BLaER1 treated with 17β-estradiol and CSF1 and Interleukin-3, amounts not matched to agents 10 nM and 100 nM (cell line): ENCODE measurements around the gene GRM7.

Experiments
- H3K27ac ChIP-seq, 11 experiments: shearing (Covaris generic); formaldehyde crosslinking; 2 replicates each; pipeline ENCODE4 v1.8.1; 2022
- H3K27me3 ChIP-seq, 11 experiments: shearing (Covaris generic); formaldehyde crosslinking; 2 replicates each; pipeline ENCODE4 v1.8.1; 2022
- H3K36me3 ChIP-seq, 11 experiments: shearing (Covaris generic); formaldehyde crosslinking; 2 replicates each; pipeline ENCODE4 v1.8.1; 2022
- H3K4me1 ChIP-seq, 10 experiments: shearing (Covaris generic); formaldehyde crosslinking; 2 replicates each; pipeline ENCODE4 v1.8.1; 2022
- H3K4me2 ChIP-seq, 11 experiments: shearing (Covaris generic); formaldehyde crosslinking; 2 replicates each; pipeline ENCODE4 v1.8.1; 2022
- H3K4me3 ChIP-seq, 10 experiments: shearing (Covaris generic); formaldehyde crosslinking; 2 replicates each; pipeline ENCODE4 v1.8.1; 2022
- H3K9ac ChIP-seq, 11 experiments: shearing (Covaris generic); formaldehyde crosslinking; 2 replicates each; pipeline ENCODE4 v1.8.1; 2022
- H3K9me3 ChIP-seq, 11 experiments: shearing (Covaris generic); formaldehyde crosslinking; replicated peaks in 1 of 11; 2 replicates each; pipeline ENCODE4 v1.8.1; 2022
- H4K20me1 ChIP-seq, 11 experiments: shearing (Covaris generic); formaldehyde crosslinking; 2 replicates each; pipeline ENCODE4 v1.8.1; 2022
- Cebpa-rat ChIP-seq, 11 experiments: shearing (Covaris generic); IDR thresholded peaks; 2 replicates each; pipeline ENCODE4 v1.8.1; 2022

The GRM7 gene

DNA sequence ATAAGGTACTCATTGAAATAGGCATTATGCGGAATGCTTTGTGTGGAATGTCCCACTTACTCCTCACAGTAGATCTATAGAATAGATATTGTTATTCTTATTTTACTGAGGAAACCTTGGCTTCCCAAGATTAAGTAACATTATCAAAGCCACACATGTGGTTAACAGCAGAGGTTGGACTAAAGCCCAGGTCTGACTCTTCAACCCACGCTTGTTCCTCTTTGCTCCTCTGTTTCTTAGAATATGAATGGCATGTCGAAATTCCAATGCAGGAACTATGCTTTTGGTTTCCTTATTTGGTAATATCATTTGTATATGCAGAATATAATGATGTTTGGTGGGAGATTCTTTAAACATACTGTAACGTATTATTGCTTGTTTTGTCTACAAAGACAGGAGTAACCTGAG is 821.9 kb downstream of the GRM7 start:
- H3K4me1 ChIP-seq = peaks cover 0 to 47% (median 21%) of the 10 kb centered on the region in 10 experiments; a peak in 14 of 20 replicates
- H3K9ac ChIP-seq = peak overlapping the region in 2 of 11 experiments; percentile 33 to 44; a peak in 3 of 22 replicates
- H3K27me3 ChIP-seq = no peaks in the 10 kb centered on the region
- TF ChIP-seq Cebpa-rat (IDR thresholded peaks at IDR 0.05) = peak in 5 of 11 experiments; percentile 46 to 76 (median 62); a peak in 7 of 22 replicates
- peaks cover 0 to 27% (median 3%) of the 10 kb centered on the region in 11 experiments; a peak in 11 of 22 replicates for H3K9me3 ChIP-seq
- H3K36me3 ChIP-seq = no peaks in the 10 kb centered on the region
- no peaks in the 10 kb centered on the region for H4K20me1 ChIP-seq
- H3K4me2 ChIP-seq = peak overlapping the region in 8 of 11 experiments; percentile 21 to 75 (median 62); a peak in 15 of 22 replicates
- H3K27ac ChIP-seq = peak overlapping the region in 9 of 11 experiments; percentile 43 to 82 (median 69); a peak in 17 of 22 replicates
- H3K4me3 ChIP-seq = peak overlapping the region in 2 of 10 experiments; percentile 9 to 14; a peak in 2 of 20 replicates

DNA sequence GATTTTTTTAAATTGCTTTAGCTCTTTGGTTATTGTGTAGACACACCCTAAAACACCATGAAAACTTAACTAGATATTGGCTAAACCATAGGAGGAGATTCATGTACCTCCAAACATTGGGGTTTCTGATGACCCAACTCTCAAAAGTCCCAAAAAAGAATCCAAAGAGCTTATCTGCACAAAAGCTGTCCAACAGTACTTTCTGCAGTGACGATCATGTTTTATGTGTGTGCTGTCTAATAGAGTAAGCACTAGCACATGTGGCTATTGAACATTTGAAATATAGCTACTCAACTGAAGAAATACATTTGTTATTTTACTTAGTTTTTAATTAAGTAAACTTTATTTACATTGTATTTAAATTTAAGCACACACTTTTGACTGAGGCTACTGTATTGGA is 822.5 kb downstream of the GRM7 start:
- Histone ChIP-seq H3K4me3 (peak overlapping the region in 2 of 10 experiments; percentile 9 to 14; a peak in 2 of 20 replicates), H3K27ac (peak overlapping the region in 9 of 11 experiments; percentile 37 to 82 (median 69); a peak in 17 of 22 replicates), H3K9me3 (peaks cover 0 to 27% (median 3%) of the 10 kb centered on the region in 11 experiments; a peak in 11 of 22 replicates), H3K36me3 (no peaks in the 10 kb centered on the region), H3K4me2 (peak overlapping the region in 8 of 11 experiments; percentile 21 to 75 (median 62); a peak in 15 of 22 replicates), H3K9ac (peak overlapping the region in 3 of 11 experiments; percentile 33 to 44 (median 39); a peak in 3 of 22 replicates), H3K4me1 (peaks cover 0 to 47% (median 21%) of the 10 kb centered on the region in 10 experiments; a peak in 14 of 20 replicates), H3K27me3 (no peaks in the 10 kb centered on the region), H4K20me1 (no peaks in the 10 kb centered on the region)
- TF ChIP-seq Cebpa-rat (IDR thresholded peaks at IDR 0.05) = no peak

DNA sequence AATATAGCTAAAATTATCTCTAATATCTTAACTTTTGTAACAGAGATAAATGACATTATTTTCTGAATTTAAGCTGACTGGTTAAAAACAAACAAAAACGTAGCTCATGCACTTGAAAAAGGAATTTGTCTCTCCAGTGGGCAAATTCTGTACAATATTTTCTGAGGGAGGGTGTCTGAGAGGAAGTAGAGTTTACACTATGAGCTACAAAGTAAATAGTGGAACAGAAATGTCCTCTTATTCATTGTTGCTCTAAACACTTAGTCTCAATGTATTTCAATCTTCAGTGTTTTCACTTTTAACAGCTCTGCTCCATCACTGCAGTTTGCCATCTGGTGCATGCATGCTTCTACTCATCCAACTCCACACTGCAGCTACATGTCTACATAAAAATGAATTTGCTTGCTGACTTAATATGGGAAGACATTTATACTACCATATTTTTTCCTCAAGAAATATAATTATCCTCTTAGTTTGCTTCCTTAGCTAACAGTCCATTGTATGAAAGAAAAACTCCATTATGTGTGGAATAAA is 823.3 kb downstream of the GRM7 start:
- Histone ChIP-seq H3K4me2 (peak overlapping the region in 5 of 11 experiments; percentile 15 to 75 (median 52); a peak in 8 of 22 replicates), H3K9me3 (peaks cover 0 to 27% (median 3%) of the 10 kb centered on the region in 11 experiments; a peak in 11 of 22 replicates), H3K27me3 (no peaks in the 10 kb centered on the region), H3K36me3 (no peaks in the 10 kb centered on the region), H3K9ac (no peak overlapping the region), H3K4me3 (no peak overlapping the region), H3K27ac (peak overlapping the region in 4 of 11 experiments; percentile 7 to 82 (median 78); a peak in 3 of 22 replicates), H3K4me1 (peaks cover 0 to 47% (median 21%) of the 10 kb centered on the region in 10 experiments; a peak in 14 of 20 replicates), H4K20me1 (no peaks in the 10 kb centered on the region)
- TF ChIP-seq Cebpa-rat (IDR thresholded peaks at IDR 0.05) = no peak

DNA sequence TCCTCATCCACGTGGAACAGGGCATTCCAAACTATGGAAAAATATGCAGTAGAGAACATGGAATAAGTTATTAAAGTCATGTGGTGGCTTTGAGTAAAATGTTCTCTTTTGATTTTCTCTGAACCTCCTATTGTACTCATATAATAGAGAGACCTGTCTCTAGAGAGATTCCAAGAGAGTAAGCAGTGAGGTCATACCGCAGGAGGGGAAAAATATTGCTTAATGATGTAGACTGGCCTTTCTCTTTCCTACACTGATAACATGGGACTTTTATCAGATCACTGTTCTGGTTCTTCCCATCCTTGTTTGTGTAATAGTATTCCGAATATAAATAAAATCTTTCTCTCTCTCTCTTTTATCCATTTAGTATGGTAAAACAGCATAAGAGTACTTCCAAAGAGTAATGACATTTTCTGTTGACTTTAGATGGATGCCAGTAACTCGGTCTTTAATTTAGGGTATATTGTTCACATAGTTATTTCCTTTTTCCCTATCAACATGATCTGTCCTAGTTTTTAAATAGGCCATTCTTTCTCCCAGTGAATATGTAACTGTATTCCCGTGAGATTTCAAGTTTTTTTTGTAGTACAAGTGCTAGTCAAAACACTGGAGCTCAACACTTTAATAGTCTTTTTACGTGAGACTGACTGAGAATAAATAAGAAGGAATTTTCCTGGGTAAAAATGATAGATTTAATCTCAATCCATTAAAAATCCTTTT is 826.7 kb downstream of the GRM7 start:
- Histone ChIP-seq H4K20me1 (no peaks in the 10 kb centered on the region), H3K4me3 (no peak overlapping the region), H3K9ac (no peak overlapping the region), H3K36me3 (no peaks in the 10 kb centered on the region), H3K4me1 (peaks cover 2 to 43% (median 19%) of the 10 kb centered on the region in 10 experiments; a peak in 18 of 20 replicates), H3K27ac (no peak overlapping the region), H3K27me3 (no peaks in the 10 kb centered on the region), H3K4me2 (no peak overlapping the region), H3K9me3 (peaks cover 0 to 20% (median 3%) of the 10 kb centered on the region in 11 experiments; a peak in 11 of 22 replicates)
- no peak for TF ChIP-seq Cebpa-rat (IDR thresholded peaks at IDR 0.05)

DNA sequence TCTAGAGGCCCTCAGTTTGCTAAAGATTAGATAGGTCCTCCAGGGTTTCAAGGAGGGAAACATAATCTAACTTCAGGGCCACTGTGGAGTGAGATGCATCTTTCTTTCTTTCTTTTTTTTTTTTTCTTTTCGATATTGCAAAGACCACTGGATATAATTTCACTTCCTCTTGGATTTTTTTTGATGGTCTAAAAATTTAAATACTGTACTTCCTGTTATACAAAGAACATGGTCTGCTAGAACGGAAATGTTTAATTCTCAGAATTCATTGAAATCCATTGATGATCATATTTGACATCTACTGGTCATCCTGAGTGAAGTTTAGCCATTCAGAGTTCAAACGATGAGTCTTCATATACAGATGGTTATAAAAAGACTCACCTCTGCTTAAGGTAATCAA is 832.0 kb downstream of the GRM7 start:
- H3K27me3 ChIP-seq = no peaks in the 10 kb centered on the region
- H3K9ac ChIP-seq = no peak overlapping the region; a peak in 1 of 22 replicates
- peak overlapping the region in 4 of 11 experiments; percentile 44 to 64 (median 56); a peak in 7 of 22 replicates for H3K27ac ChIP-seq
- peaks cover 11 to 47% (median 21%) of the 10 kb centered on the region in 10 experiments; a peak in 17 of 20 replicates for H3K4me1 ChIP-seq
- no peaks in the 10 kb centered on the region for H3K36me3 ChIP-seq
- H3K4me2 ChIP-seq = peak overlapping the region; percentile 14 to 89 (median 59); a peak in 18 of 22 replicates
- no peaks in the 10 kb centered on the region for H4K20me1 ChIP-seq
- peak overlapping the region in 1 of 10 experiments; percentile 13; a peak in 2 of 20 replicates for H3K4me3 ChIP-seq
- no peak for TF ChIP-seq Cebpa-rat (IDR thresholded peaks at IDR 0.05)
- peaks cover 0 to 1% (median 0%) of the 10 kb centered on the region in 11 experiments; a peak in 2 of 22 replicates for H3K9me3 ChIP-seq

DNA sequence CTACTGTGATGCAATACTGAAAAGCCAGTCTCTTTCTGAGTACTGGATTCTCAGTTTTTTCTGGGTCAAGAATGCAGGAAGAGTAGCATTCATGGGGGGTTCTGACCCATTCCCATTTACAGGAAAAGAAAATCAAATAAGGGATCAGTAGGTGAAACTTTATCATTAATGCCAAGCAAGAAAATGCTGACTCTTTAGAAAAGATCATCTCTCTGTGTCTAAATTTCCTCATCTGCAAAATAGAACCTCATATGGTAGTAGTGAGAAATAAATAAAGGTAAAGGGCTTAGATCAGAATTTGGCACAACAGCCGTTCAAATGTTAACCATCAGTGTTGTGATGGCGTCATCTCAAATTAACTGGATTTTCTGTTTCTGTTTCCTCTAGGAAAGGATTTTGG is 833.1 kb downstream of the GRM7 start:
- H3K4me2 ChIP-seq = peak overlapping the region in 6 of 11 experiments; percentile 59 to 89 (median 77); a peak in 11 of 22 replicates
- no peak for TF ChIP-seq Cebpa-rat (IDR thresholded peaks at IDR 0.05)
- H3K36me3 ChIP-seq = no peaks in the 10 kb centered on the region
- peaks cover 11 to 47% (median 21%) of the 10 kb centered on the region in 10 experiments; a peak in 17 of 20 replicates for H3K4me1 ChIP-seq
- no peaks in the 10 kb centered on the region for H4K20me1 ChIP-seq
- no peak overlapping the region for H3K4me3 ChIP-seq
- no peaks in the 10 kb centered on the region for H3K9me3 ChIP-seq
- no peak overlapping the region for H3K9ac ChIP-seq
- peak overlapping the region in 3 of 11 experiments; percentile 49 to 64 (median 63); a peak in 2 of 22 replicates for H3K27ac ChIP-seq
- H3K27me3 ChIP-seq = no peaks in the 10 kb centered on the region

DNA sequence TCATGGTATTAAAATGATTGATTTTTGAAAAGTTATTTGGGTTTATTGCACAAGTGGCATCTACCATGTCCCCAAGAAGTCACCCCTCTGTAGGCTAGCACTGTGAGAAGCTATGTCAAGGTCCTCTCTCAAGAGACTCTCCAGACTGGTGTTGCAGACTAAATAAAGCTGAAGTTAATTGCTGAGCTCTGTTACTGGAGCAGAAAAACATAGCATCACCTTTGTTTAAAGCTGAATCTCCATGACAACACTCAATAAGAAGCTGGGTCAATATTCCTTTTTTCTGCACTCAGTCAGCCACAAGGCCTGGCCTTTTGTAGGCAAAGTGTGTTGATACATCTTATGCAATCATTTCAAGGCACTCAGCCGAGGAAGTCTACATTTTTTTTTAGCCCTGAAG is 834.1 kb downstream of the GRM7 start:
- H3K27me3 ChIP-seq = no peaks in the 10 kb centered on the region
- no peak overlapping the region for H3K4me3 ChIP-seq
- H3K27ac ChIP-seq = no peak overlapping the region
- no peaks in the 10 kb centered on the region for H3K9me3 ChIP-seq
- H3K36me3 ChIP-seq = no peaks in the 10 kb centered on the region
- peak overlapping the region in 5 of 11 experiments; percentile 17 to 50 (median 34); a peak in 9 of 22 replicates for H3K4me2 ChIP-seq
- H4K20me1 ChIP-seq = no peaks in the 10 kb centered on the region
- no peak for TF ChIP-seq Cebpa-rat (IDR thresholded peaks at IDR 0.05)
- no peak overlapping the region for H3K9ac ChIP-seq
- H3K4me1 ChIP-seq = peaks cover 11 to 47% (median 21%) of the 10 kb centered on the region in 10 experiments; a peak in 17 of 20 replicates

DNA sequence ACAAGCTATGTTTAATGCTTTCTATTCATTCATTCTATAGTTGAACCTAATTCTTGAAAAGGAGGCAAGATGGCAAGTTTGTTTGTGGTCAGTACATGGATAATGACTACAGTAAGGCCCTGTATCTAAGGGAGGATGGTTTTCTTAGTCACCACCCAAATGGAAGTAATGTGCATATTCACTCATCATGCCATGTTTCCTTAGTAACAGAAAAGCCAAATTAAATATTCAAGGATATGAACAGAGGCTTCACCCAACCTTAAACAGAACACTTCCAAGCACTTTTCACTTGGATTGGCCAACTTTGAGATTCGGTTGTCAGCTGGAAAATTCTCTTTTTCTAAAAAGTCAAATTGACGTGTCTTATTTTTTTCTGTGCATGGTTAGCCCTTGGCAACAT is 835.4 kb downstream of the GRM7 start:
- Histone ChIP-seq H4K20me1 (no peaks in the 10 kb centered on the region), H3K4me2 (no peak overlapping the region), H3K4me3 (no peak overlapping the region)

DNA sequence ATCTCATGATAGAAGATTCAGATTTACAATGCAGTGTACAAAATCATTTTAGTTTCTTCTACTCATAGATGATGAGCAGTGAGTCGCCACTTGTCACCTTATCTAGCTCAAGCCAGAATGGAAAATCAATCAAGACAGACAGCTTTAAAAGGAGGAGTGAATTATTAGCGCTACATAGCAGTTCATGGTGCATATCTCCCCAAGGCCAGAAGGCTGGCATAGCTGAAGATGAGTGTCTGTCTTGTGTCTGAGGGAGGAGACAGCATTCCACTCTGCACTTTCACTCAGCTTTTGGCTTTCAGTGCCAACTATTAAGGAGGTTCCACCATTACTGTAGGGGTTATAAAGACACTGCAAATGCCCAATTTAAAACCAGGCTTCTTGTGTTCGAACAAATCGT is 836.6 kb downstream of the GRM7 start:
- Histone ChIP-seq H3K4me3 (no peak overlapping the region), H3K4me1 (peaks cover 9 to 33% (median 16%) of the 10 kb centered on the region in 10 experiments; a peak in 17 of 20 replicates), H3K9me3 (no peaks in the 10 kb centered on the region), H3K4me2 (no peak overlapping the region), H3K27me3 (no peaks in the 10 kb centered on the region), H3K9ac (no peak overlapping the region), H4K20me1 (no peaks in the 10 kb centered on the region), H3K27ac (no peak overlapping the region), H3K36me3 (no peaks in the 10 kb centered on the region)
- TF ChIP-seq Cebpa-rat (IDR thresholded peaks at IDR 0.05) = no peak

More for the DNA sequence above, 835.4 kb downstream of the GRM7 start:
- TF ChIP-seq Cebpa-rat (IDR thresholded peaks at IDR 0.05) = no peak
- Histone ChIP-seq H3K27me3 (no peaks in the 10 kb centered on the region), H3K4me1 (peaks cover 11 to 45% (median 21%) of the 10 kb centered on the region in 10 experiments; a peak in 17 of 20 replicates), H3K9ac (no peak overlapping the region), H3K27ac (no peak overlapping the region), H3K36me3 (no peaks in the 10 kb centered on the region), H3K9me3 (no peaks in the 10 kb centered on the region)
